OCI-LY7 (cell line): ENCODE data around the gene CD300LF.

ENCODE experiments used
- EZH2phosphoT487 ChIP-seq: fragments of 200-600 bp; sonication (generic); IDR thresholded peaks from 2 replicates; pipeline ENCODE4 v1.6.1; 2018; ENCODE audit warnings: low read depth, borderline replicate concordance, mild to moderate bottlenecking, mixed run types, antibody characterized with exemption, low read length, moderate library complexity, mixed read lengths
- TF ChIP-seq, protein P1 (sequence below): fragments of 200-600 bp; sonication (generic); conservative IDR thresholded peaks from 2 replicates; pipeline ENCODE4 v1.5.1; 2014; ENCODE audit warnings: mild to moderate bottlenecking, antibody characterized with exemption, low read length, moderate library complexity, mixed read lengths

- TF ChIP-seq, protein P1, sequence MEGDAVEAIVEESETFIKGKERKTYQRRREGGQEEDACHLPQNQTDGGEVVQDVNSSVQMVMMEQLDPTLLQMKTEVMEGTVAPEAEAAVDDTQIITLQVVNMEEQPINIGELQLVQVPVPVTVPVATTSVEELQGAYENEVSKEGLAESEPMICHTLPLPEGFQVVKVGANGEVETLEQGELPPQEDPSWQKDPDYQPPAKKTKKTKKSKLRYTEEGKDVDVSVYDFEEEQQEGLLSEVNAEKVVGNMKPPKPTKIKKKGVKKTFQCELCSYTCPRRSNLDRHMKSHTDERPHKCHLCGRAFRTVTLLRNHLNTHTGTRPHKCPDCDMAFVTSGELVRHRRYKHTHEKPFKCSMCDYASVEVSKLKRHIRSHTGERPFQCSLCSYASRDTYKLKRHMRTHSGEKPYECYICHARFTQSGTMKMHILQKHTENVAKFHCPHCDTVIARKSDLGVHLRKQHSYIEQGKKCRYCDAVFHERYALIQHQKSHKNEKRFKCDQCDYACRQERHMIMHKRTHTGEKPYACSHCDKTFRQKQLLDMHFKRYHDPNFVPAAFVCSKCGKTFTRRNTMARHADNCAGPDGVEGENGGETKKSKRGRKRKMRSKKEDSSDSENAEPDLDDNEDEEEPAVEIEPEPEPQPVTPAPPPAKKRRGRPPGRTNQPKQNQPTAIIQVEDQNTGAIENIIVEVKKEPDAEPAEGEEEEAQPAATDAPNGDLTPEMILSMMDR: no peak
- TF ChIP-seq EZH2phosphoT487: no peak
These were observed 13.5 kb downstream of the CD300LF start for GRCh38 chr17:74699236-74699635.
